Fibroblast of pulmonary artery (primary cell): ENCODE measurements around the gene FN3KRP.

Experiments used
- DNase-seq: peaks from one replicate; pipeline ENCODE4 v3.0.0-alpha.2; 2010; ENCODE audit warnings: low read depth
- H3K4me3 ChIP-seq: replicated peaks from 2 replicates; pipeline ENCODE4 v1.5.1; 2011; ENCODE audit warnings: low read depth, mild to moderate bottlenecking, control low read depth, low read length, moderate library complexity
- TF ChIP-seq, protein P1 (sequence below): IDR thresholded peaks from 2 replicates; pipeline ENCODE4 v1.5.1; 2011; ENCODE audit warnings: mild to moderate bottlenecking, control low read depth, low read length, inconsistent platforms; ENCODE audit errors: missing control alignments

Gene FN3KRP

GRCh38 chr17:82696259-82696658 lies 20.2 kb upstream of the FN3KRP start:
- H3K4me3 ChIP-seq: no peak overlapping the region
- TF ChIP-seq, protein P1, sequence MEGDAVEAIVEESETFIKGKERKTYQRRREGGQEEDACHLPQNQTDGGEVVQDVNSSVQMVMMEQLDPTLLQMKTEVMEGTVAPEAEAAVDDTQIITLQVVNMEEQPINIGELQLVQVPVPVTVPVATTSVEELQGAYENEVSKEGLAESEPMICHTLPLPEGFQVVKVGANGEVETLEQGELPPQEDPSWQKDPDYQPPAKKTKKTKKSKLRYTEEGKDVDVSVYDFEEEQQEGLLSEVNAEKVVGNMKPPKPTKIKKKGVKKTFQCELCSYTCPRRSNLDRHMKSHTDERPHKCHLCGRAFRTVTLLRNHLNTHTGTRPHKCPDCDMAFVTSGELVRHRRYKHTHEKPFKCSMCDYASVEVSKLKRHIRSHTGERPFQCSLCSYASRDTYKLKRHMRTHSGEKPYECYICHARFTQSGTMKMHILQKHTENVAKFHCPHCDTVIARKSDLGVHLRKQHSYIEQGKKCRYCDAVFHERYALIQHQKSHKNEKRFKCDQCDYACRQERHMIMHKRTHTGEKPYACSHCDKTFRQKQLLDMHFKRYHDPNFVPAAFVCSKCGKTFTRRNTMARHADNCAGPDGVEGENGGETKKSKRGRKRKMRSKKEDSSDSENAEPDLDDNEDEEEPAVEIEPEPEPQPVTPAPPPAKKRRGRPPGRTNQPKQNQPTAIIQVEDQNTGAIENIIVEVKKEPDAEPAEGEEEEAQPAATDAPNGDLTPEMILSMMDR: no peak
- no peak for DNase-seq

DNA sequence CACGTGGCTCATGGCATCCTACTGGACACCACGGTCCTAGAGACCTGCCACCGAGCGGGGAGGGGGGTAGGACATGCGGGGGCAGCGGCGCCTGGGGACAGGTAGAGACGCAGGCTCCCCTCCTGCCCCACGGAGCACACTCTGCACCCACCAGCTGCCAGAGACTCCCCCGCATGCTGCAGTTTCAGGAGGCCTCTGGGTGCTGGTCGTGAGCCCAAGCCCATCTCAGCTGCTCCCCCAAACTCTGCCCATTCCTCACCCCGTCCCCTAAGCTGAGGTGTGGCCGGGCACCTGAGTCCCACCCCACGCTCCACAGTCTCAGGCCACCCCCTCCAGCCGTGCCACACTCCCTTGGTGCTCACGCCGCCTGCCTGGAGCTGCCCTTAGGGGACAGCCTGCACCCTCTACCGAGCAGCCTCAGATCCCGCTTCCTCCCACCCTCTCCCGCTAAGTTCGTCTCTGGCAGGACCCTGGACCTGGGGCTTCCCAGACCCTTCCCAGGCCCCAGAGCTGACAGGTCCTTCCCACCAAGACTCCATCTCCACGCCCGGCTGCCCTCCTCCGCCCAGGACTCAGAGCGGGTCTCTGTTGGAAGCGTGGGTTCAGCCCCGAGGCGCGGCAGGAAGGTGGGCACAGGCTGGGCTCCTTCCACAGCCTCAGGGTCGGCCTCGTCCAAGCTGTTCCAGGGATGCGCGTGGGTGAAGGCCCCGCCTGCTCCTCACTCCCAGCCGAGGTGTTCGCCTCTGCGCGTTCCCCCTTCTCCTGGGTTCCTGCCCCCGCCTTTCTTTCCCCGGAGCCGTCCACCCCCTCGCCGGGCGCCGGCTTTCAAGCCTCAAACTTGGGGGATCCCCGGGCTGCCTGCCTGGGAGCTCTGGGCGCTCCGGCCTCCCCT lies 19.3 kb upstream of the FN3KRP start:
- H3K4me3 ChIP-seq: peak overlapping the region; percentile 61
- no peak for DNase-seq
- TF ChIP-seq, protein P1: no peak

- TF ChIP-seq, protein P1: no peak
- DNase-seq: no peak
Measured at GRCh38 chr17:82697808-82698064, 18.8 kb upstream of the FN3KRP start.

GRCh38 chr17:82698065-82698973 lies 18.2 kb upstream of the FN3KRP start, which contains the start of gene RAB40B:
Gene RAB40B (minus strand): TSS chr17:82698698. CDS start chr17:82698596, 102 bp downstream.
- TF ChIP-seq, protein P1: no peak
- peak; percentile 99 for DNase-seq
- peak within 1 kb of the TSS; percentile 64 for H3K4me3 ChIP-seq

More at GRCh38 chr17:82697808-82698064, 18.8 kb upstream of the FN3KRP start:
- peak overlapping the region; percentile 61 for H3K4me3 ChIP-seq

- peak overlapping the region; percentile 64 for H3K4me3 ChIP-seq
- TF ChIP-seq, protein P1: no peak
- peak; percentile 16 for DNase-seq
Measured at GRCh38 chr17:82698974-82699442, 17.5 kb upstream of the FN3KRP start.

- TF ChIP-seq, protein P1: no peak
- H3K4me3 ChIP-seq: no peak overlapping the region
- DNase-seq: no peak
Measured at GRCh38 chr17:82699551-82699950, 17.0 kb upstream of the FN3KRP start.
